Measurements from ENCODE around the gene RBM25. TPM values are rescaled to one million over a fixed set of nuclear protein-coding genes. Genes with fewer than 3 reads are reported as not detected.

RBM25 gene
- total RNA-seq, 2 experiments from 2014 or later = 95.6 to 115 TPM

DNA sequence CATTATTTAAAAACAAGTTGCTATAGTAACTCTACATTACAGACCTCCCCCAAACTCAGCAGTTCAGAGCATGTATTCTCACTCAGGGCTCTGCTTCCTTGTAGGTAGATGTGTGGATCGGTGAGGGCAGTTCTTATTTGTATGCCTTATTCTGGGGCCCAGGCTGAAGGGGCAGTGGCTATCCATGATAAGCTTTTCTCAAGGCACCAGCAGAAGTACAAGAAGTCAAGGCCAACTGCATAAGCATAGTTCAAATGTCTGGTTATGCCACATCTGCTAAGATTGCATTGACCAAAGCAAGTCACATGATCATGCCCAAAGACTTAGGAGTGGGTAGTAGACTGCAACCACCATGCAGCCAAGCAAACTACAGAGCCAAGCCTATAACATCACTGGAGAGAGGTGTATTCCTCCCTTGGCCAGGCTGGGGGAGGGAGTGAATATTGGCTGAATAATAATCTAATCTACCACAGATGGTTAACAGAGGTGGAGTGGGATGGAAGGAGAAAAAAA, 82.5 kb downstream of the RBM25 start:
- Mint-ChIP-seq H3K36me3 (ENCODE audit: low read depth) (peaks cover 13% of the 10 kb centered on the region), H3K27ac (no peak overlapping the region), H3K27me3 (no peaks in the 10 kb centered on the region), H3K9me3 (ENCODE audit: low read depth) (no peaks in the 10 kb centered on the region), H3K4me3 (no peak overlapping the region), H3K4me1 (peaks cover 46% of the 10 kb centered on the region)
- CTCF ChIA-PET = no interaction called here
- POLR2A ChIA-PET = interaction anchor here (0.7 kb wide), 1 partner anchor 589 kb away, joined by 5 read pairs; no protein-coding TSS in a partner anchor
- ATAC-seq (no peak), DNase-seq (no peak)
- intact Hi-C loops (cut with DNase I, micrococcal nuclease) = loop anchor here in 1 of 2 experiments (1.0 kb wide), 1 partner anchor 57 kb away; no protein-coding TSS in a partner anchor

DNA sequence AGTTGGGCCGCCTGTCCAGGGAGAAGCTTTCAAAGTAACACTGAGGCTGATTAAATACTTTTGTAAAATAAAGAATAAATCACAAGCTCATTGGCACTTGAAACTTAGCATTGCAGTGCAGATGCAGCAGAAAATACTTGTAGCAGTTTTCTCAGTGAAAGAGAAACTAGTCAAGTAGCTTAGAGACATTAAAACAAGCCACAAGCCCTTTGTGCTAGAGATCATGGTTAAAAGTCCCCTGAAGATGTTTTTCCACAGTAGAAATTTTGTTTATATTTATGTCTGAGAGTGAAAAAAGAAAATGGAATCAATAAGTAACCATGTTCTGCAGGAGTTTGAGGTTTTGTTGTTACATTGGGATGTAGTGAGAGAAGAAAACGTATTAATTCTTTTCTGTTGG, 83.9 kb downstream of the RBM25 start:
- H3K4me1 Mint-ChIP-seq = peaks cover 43% of the 10 kb centered on the region
- H3K9me3 Mint-ChIP-seq (ENCODE audit: low read depth) = no peaks in the 10 kb centered on the region
- no peak overlapping the region for H3K4me3 Mint-ChIP-seq
- peak; percentile 23 for ATAC-seq
- peaks cover 10% of the 10 kb centered on the region for H3K36me3 Mint-ChIP-seq (ENCODE audit: low read depth)
- ChIA-PET CTCF (interaction anchor here (0.9 to 1.5 kb wide), 2 partner anchors 10 to 81 kb away, joined by 3 read pairs; no protein-coding TSS in a partner anchor), POLR2A (interaction anchor here (0.7 kb wide), 1 partner anchor 57 kb away, joined by 4 read pairs; no protein-coding TSS in a partner anchor)
- DNase-seq = no peak
- intact Hi-C loops (cut with DNase I, micrococcal nuclease) = no loop called here
- no peaks in the 10 kb centered on the region for H3K27me3 Mint-ChIP-seq
- H3K27ac Mint-ChIP-seq = peak overlapping the region; percentile 55

DNA sequence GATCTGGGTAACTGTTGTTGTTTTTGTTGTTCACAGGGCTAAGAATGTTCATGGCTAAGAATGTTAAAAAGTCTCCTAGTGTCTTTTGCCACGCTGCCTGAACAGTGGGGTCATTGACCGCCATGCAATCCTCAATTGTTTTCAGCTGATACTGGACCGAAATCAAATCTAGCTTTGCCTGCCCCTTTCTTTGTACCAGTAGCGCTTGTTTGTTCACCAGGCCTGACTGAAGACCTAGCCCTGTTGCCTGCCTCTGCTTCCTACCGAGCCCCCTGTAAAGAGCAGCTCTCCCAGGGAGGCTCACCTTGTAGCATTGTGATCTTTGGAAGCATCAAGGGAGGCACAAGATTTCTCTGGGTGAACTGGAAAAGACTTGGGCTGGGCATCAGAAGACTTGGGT, 84.7 kb downstream of the RBM25 start:
- intact Hi-C loops (cut with DNase I, micrococcal nuclease) = no loop called here
- ATAC-seq (no peak), DNase-seq (no peak)
- H3K4me3 Mint-ChIP-seq = no peak overlapping the region
- H3K4me1 Mint-ChIP-seq = peaks cover 36% of the 10 kb centered on the region
- H3K27ac Mint-ChIP-seq = peak overlapping the region; percentile 55
- CTCF ChIA-PET = interaction anchor here (1.5 kb wide), 1 partner anchor 10 kb away, joined by 3 read pairs; no protein-coding TSS in a partner anchor
- POLR2A ChIA-PET = interaction anchor here (0.6 kb wide), 1 partner anchor 10 kb away, joined by 3 read pairs; no protein-coding TSS in a partner anchor
- H3K36me3 Mint-ChIP-seq (ENCODE audit: low read depth) = peaks cover 6% of the 10 kb centered on the region
- H3K27me3 Mint-ChIP-seq = no peaks in the 10 kb centered on the region
- H3K9me3 Mint-ChIP-seq (ENCODE audit: low read depth) = no peaks in the 10 kb centered on the region

DNA sequence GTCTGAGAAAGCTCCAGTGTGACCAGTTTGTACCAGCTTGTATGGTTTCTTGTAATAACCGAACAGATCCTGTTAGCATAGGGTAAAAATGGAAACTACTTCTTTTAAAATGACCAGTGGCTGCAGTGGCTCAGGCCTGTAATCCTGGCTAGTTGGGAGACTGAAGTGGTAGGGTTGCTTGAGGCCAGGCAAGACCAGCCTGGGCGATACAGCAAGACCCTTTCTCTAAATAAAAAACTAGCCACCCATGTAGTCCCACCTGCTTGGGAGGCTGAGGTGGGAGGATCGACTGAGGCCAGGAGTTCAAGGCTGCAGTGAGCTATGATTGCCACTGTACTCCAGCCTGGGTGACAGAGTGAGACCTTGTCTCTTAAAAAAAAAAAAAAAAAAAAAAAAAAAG, 85.3 kb downstream of the RBM25 start:
- DNase-seq (no peak), ATAC-seq (no peak)
- Mint-ChIP-seq H3K4me1 (peaks cover 36% of the 10 kb centered on the region), H3K4me3 (no peak overlapping the region), H3K9me3 (ENCODE audit: low read depth) (no peaks in the 10 kb centered on the region), H3K36me3 (ENCODE audit: low read depth) (peaks cover 10% of the 10 kb centered on the region), H3K27me3 (no peaks in the 10 kb centered on the region), H3K27ac (peak overlapping the region; percentile 55)
- ChIA-PET CTCF (interaction anchor here (1.5 kb wide), 1 partner anchor 9 kb away, joined by 3 read pairs; no protein-coding TSS in a partner anchor), POLR2A (interaction anchor here (0.6 kb wide), 2 partner anchors 9 to 121 kb away, joined by 3 read pairs; no protein-coding TSS in a partner anchor)
- intact Hi-C loops (cut with DNase I, micrococcal nuclease) = no loop called here

DNA sequence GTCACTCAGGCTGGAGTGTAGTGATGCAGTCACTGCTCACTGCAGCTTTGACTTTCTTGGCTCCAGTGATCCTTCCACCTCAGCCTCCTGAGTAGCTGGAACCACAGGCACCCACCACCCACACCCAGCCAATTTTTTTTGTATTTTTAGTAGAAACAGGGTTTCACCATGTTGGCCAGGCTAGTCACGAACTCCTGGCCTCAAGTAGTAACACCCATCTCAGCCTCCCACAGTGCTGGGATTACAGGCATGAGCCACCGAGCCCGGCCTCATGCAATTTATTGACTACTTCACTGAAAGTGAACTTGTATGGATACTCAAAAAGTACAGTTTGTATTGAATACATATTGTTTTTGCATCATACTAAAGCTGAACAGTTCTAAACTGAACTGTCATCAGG, 87.0 kb downstream of the RBM25 start:
- Mint-ChIP-seq H3K4me3 (no peak overlapping the region), H3K9me3 (ENCODE audit: low read depth) (no peaks in the 10 kb centered on the region), H3K4me1 (peaks cover 34% of the 10 kb centered on the region), H3K27me3 (no peaks in the 10 kb centered on the region), H3K36me3 (ENCODE audit: low read depth) (peaks cover 20% of the 10 kb centered on the region), H3K27ac (no peak overlapping the region)
- ChIA-PET POLR2A (no interaction called here), CTCF (no interaction called here)
- intact Hi-C loops (cut with DNase I, micrococcal nuclease) = no loop called here
- no peak for ATAC-seq
- DNase-seq = no peak

DNA sequence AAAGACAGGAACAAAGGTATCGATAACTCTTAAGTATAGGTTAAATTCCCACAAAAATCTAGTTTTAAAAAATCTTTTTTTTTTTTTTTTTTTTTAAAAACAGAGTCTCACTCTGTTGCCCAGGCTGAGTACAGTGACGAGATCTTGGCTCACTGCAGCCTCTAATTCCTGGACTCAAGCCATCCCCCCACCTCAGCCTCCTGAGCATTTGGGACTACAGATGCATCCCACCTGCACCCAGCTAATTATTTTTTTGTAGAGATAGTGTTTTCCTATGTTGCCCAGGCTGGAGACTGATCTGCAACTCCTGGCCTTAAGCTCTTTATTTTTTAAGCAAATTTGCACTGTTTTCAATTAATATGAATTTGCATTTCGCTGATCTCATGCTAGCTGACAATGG, 87.8 kb downstream of the RBM25 start:
- Mint-ChIP-seq H3K4me1 (peaks cover 27% of the 10 kb centered on the region), H3K36me3 (ENCODE audit: low read depth) (peaks cover 19% of the 10 kb centered on the region), H3K4me3 (no peak overlapping the region), H3K27ac (no peak overlapping the region), H3K27me3 (no peaks in the 10 kb centered on the region), H3K9me3 (ENCODE audit: low read depth) (no peaks in the 10 kb centered on the region)
- ATAC-seq (no peak), DNase-seq (no peak)
- ChIA-PET CTCF (no interaction called here), POLR2A (interaction anchor here (0.6 kb wide), 1 partner anchor 117 kb away, joined by 3 read pairs; no protein-coding TSS in a partner anchor)
- intact Hi-C loops (cut with DNase I, micrococcal nuclease) = no loop called here

DNA sequence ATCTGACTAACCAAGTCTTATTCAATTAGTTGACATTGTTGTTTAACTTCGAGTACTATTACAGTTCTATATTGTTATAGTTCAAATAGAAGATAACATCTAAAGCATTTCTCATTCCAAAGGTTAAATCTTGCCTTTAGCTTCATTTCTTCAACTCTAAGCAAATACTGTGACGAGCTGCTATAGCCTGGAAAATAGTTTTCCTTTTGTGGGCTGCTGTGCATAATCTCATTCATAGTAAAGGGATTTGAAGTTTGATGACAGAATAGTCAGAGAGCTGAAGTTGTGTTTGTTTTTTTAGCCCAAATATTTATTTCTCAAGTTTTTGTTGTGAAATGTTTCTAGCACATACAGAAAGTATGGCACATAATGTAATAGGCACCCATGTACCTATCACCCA, 91.4 kb downstream of the RBM25 start:
- no peak overlapping the region for H3K4me3 Mint-ChIP-seq
- no peak for DNase-seq
- ATAC-seq = no peak
- peaks cover 16% of the 10 kb centered on the region for H3K36me3 Mint-ChIP-seq (ENCODE audit: low read depth)
- H3K4me1 Mint-ChIP-seq = peaks cover 5% of the 10 kb centered on the region
- intact Hi-C loops (cut with DNase I, micrococcal nuclease) = no loop called here
- ChIA-PET POLR2A (no interaction called here), CTCF (interaction anchor here (0.7 kb wide), 1 partner anchor 24 kb away, joined by 3 read pairs; no protein-coding TSS in a partner anchor)
- no peak overlapping the region for H3K27ac Mint-ChIP-seq
- H3K27me3 Mint-ChIP-seq = no peaks in the 10 kb centered on the region
- H3K9me3 Mint-ChIP-seq (ENCODE audit: low read depth) = no peaks in the 10 kb centered on the region

DNA sequence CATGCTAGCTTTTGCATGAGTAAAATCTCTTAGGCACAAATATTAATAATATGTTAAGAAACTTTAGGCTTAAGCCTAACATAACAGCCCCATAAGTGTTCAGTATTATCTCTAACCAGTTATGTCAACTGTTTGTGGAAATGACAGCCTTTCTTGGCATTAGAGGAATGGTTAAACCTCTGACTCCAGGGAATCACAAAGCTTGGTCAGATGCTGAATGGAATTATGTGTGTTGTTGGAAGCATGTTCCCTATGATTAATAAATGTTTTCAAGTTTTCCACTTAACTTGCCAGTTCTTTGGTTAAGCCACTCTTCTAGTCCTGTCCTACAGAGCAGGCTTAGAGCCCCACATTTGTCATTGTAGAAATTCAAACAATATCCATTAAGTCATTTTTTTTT, 94.9 kb downstream of the RBM25 start:
- Mint-ChIP-seq H3K27ac (no peak overlapping the region), H3K4me1 (no peaks in the 10 kb centered on the region), H3K27me3 (no peaks in the 10 kb centered on the region), H3K4me3 (no peak overlapping the region), H3K9me3 (ENCODE audit: low read depth) (no peaks in the 10 kb centered on the region), H3K36me3 (ENCODE audit: low read depth) (peaks cover 23% of the 10 kb centered on the region)
- DNase-seq (no peak), ATAC-seq (no peak)
- CTCF ChIA-PET = interaction anchor here (1.3 to 1.7 kb wide), 2 partner anchors 10 to 19 kb away, joined by 3 read pairs; no protein-coding TSS in a partner anchor
- POLR2A ChIA-PET = no interaction called here
- intact Hi-C loops (cut with DNase I, micrococcal nuclease) = no loop called here

DNA sequence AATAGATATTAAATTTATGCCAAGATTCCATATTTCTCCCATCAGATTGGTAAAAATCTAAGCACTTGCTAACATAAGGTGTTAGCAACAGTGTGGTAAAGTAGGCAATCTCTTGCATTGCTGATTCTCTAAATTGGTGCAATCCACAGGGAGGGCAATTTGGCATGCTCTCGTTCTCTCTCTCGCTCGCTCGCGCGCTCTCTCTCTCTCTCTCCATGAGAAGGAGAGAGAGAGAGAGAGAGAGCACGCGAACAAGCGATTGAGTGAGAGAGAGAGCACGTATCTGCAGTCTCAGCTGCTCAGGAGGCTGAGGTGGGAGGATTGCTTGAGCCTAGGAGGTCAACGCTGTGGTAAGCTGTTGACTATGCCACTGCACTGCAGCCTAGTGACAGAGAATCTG, 103.9 kb downstream of the RBM25 start:
- Mint-ChIP-seq H3K4me3 (no peak overlapping the region), H3K9me3 (ENCODE audit: low read depth) (no peaks in the 10 kb centered on the region), H3K36me3 (ENCODE audit: low read depth) (peaks cover 37% of the 10 kb centered on the region), H3K4me1 (peaks cover 2% of the 10 kb centered on the region), H3K27me3 (no peaks in the 10 kb centered on the region), H3K27ac (no peak overlapping the region)
- POLR2A ChIA-PET = no interaction called here
- ATAC-seq = no peak
- DNase-seq = no peak
- CTCF ChIA-PET = no interaction called here
- intact Hi-C loops (cut with DNase I, micrococcal nuclease) = no loop called here

DNA sequence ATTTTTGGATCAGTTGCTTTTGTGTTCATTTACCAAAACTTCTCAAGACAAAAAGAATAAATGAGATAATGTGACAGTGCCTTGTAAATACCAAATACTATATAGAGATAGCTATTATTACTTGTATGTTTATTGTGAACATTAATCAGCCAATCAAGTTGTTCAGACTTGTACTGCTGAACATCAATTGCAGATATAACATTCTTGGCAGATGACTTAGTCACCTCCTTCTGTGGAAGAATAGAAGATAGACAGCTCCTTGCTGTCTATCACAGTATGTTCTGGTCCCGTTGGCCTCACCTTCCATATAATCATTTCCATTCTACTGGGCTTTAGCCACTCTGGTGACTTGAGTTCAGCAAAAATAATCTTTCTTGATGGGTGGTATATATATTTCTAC, 108.1 kb downstream of the RBM25 start:
- Mint-ChIP-seq H3K4me3 (no peak overlapping the region), H3K36me3 (ENCODE audit: low read depth) (peaks cover 22% of the 10 kb centered on the region), H3K27me3 (no peaks in the 10 kb centered on the region), H3K4me1 (no peaks in the 10 kb centered on the region), H3K9me3 (ENCODE audit: low read depth) (no peaks in the 10 kb centered on the region), H3K27ac (no peak overlapping the region)
- DNase-seq (no peak), ATAC-seq (no peak)
- ChIA-PET CTCF (interaction anchor here (0.8 kb wide), 1 partner anchor 306 kb away, joined by 3 read pairs; no protein-coding TSS in a partner anchor), POLR2A (no interaction called here)
- intact Hi-C loops (cut with DNase I, micrococcal nuclease) = no loop called here

DNA sequence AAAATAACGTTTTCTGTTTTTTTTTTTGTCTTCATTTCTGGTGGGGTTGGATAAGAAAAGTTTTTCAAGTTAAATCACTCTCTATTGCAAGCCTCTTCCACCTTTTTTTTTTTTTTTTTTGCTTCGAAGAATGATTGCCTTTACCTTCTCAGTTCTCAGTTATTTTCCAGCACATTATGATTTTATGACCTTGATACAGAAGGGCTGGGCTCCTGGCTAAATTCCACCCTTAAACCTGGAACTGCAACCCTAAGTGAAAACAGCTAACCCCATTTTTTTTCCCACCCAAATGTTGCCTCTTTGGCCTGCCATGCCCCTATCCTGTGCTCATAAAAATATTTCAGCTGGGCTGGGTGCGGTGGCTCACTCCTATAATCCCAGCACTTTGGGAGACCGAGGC, 109.4 kb downstream of the RBM25 start:
- no peaks in the 10 kb centered on the region for H3K27me3 Mint-ChIP-seq
- intact Hi-C loops (cut with DNase I, micrococcal nuclease) = no loop called here
- no peaks in the 10 kb centered on the region for H3K4me1 Mint-ChIP-seq
- POLR2A ChIA-PET = interaction anchor here (0.6 kb wide), 1 partner anchor 431 kb away, joined by 3 read pairs; no protein-coding TSS in a partner anchor
- ATAC-seq (no peak), DNase-seq (no peak)
- no peaks in the 10 kb centered on the region for H3K9me3 Mint-ChIP-seq (ENCODE audit: low read depth)
- H3K36me3 Mint-ChIP-seq (ENCODE audit: low read depth) = peaks cover 24% of the 10 kb centered on the region
- CTCF ChIA-PET = interaction anchor here (0.6 kb wide), 1 partner anchor 1118 kb away, joined by 3 read pairs; no protein-coding TSS in a partner anchor
- no peak overlapping the region for H3K27ac Mint-ChIP-seq
- H3K4me3 Mint-ChIP-seq = no peak overlapping the region

DNA sequence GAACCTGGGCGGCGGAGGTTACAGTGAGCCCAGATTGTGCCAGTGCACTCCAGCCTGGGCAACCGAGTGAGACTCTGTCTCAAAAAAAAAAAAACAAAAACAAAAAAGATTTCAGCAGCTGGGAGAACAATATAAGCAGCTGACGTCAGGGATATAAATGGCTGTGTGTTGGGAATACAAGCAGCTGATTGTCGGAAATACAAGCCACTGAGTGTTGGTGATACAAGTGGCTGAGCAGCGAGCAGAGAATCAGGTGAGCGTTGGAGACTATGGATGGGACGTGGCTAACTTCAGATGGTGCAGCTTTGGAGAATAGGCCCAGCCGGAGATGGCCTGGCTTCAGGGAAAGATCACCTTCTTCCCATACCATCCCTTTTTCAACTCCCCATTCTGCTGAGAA, 109.9 kb downstream of the RBM25 start:
- CTCF ChIA-PET = no interaction called here
- Mint-ChIP-seq H3K27ac (no peak overlapping the region), H3K4me3 (no peak overlapping the region), H3K36me3 (ENCODE audit: low read depth) (peaks cover 23% of the 10 kb centered on the region), H3K4me1 (no peaks in the 10 kb centered on the region), H3K27me3 (no peaks in the 10 kb centered on the region), H3K9me3 (ENCODE audit: low read depth) (no peaks in the 10 kb centered on the region)
- POLR2A ChIA-PET = no interaction called here
- intact Hi-C loops (cut with DNase I, micrococcal nuclease) = no loop called here
- no peak for ATAC-seq
- DNase-seq = no peak
